HCT116 (cell line): Measurements from ENCODE around the gene ACSM4. TPM values are rescaled to one million over a fixed set of nuclear protein-coding genes. Genes with fewer than 3 reads are reported as not detected.

Experiments
- ATAC-seq: fragments of 200-7000 bp; cut with Tn5 transposase; 2 replicates; pipeline ENCODE4 v1.9.1; 2020; ENCODE audit warnings: mild to moderate bottlenecking, moderate library complexity
- BruUV-seq: library from RNA; stranded (reverse); fragments of 400-500 nt; replicated peaks from 2 replicates; lab custom pipeline; 2021; lab: Mats Ljungman, UMichigan
- CTCF ChIA-PET: fragments of 300-600 bp; sonication (Branson Sonifier 250); formaldehyde crosslinking; loops from one replicate; lab custom pipeline; 2021; ENCODE audit warnings: antibody characterized with exemption; lab: Charles Lee
- POLR2A ChIA-PET: fragments of 300-600, 350-600 bp; sonication (Branson Sonifier 250); formaldehyde crosslinking; loops from one replicate; lab custom pipeline; 2021; ENCODE audit warnings: antibody characterized with exemption; lab: Charles Lee
- RAD21 ChIA-PET, 2 experiments: fragments of 300-600 bp; sonication (Branson Sonifier 250); formaldehyde crosslinking; loops; one replicate each; lab custom pipeline; 2023; ENCODE audit warnings: low total read pairs in 2 of 2; ENCODE audit not compliant: uncharacterized antibody in 2 of 2, unreplicated experiment in 2 of 2, low non-redundant PET in 1 of 2; lab: Charles Lee
- DNase-seq: peaks from one replicate; pipeline ENCODE4 v3.0.0-alpha.2; 2010; ENCODE audit warnings: low read depth, low spot score
- H2AFZ ChIP-seq: fragments of 200-600 bp; shearing (Covaris generic), sonication (generic); 2 replicates; pipeline ENCODE4 v1.6.1; 2017; ENCODE audit warnings: low read depth, mixed run types, mixed read lengths, antibody characterized with exemption, low read length; ENCODE audit not compliant: poor library complexity, severe bottlenecking
- H3K27ac ChIP-seq: 2 replicates; pipeline ENCODE4 v1.5.1; 2012; ENCODE audit warnings: low read depth, low read length
- H3K27me3 ChIP-seq: fragments of 200-600 bp; sonication (generic); 2 replicates; pipeline ENCODE4 v1.6.1; 2016; ENCODE audit warnings: mixed run types, low read length, mixed read lengths; ENCODE audit not compliant: insufficient read depth
- H3K36me3 ChIP-seq, 2 experiments: fragments of 200-500 bp in 1 of 2; fragments of 200-600 bp in 1 of 2; sonication (Bioruptor generic) in 1 of 2; sonication (generic) in 1 of 2; 2 replicates each; pipeline versions ENCODE4 v1.5.1 to v1.6.1; 2014 to 2016; ENCODE audit warnings: low read length in 2 of 2, inconsistent platforms in 1 of 2, mixed read lengths in 1 of 2, mixed run types in 1 of 2; ENCODE audit not compliant: insufficient read depth in 2 of 2, control insufficient read depth in 1 of 2
- H3K4me1 ChIP-seq, 2 experiments: fragments of 200-600 bp in 1 of 2; sonication (generic) in 1 of 2; 2 replicates each; pipeline versions ENCODE4 v1.5.1 to v1.6.1; 2012 to 2017; ENCODE audit warnings: low read length in 2 of 2, inconsistent platforms in 1 of 2, mild to moderate bottlenecking in 1 of 2, mixed read lengths in 1 of 2, mixed run types in 1 of 2, moderate library complexity in 1 of 2; ENCODE audit not compliant: insufficient read depth in 2 of 2, control insufficient read depth in 1 of 2
- H3K4me2 ChIP-seq: fragments of 200-600 bp; sonication (generic); 2 replicates; pipeline ENCODE4 v1.6.1; 2017; ENCODE audit warnings: mixed run types, low read length, mixed read lengths
- H3K4me3 ChIP-seq, 2 experiments: fragments of 200-600 bp in 1 of 2; sonication (generic) in 1 of 2; replicated peaks in 1 of 2; 2 replicates each; pipeline ENCODE4 v1.5.1; 2011 to 2016; ENCODE audit warnings: low read length in 2 of 2, control low read depth in 1 of 2, low read depth in 1 of 2, mild to moderate bottlenecking in 1 of 2, mixed read lengths in 1 of 2, mixed run types in 1 of 2
- H3K79me2 ChIP-seq: fragments of 200-600 bp; sonication (generic); 2 replicates; pipeline ENCODE4 v1.6.1; 2017; ENCODE audit warnings: mild to moderate bottlenecking, mixed run types, low read length, moderate library complexity, mixed read lengths; ENCODE audit not compliant: insufficient read depth
- H3K9ac ChIP-seq: fragments of 200-600 bp; sonication (generic); 2 replicates; pipeline ENCODE4 v1.6.1; 2016; ENCODE audit warnings: low read length, mixed read lengths
- H3K9me2 ChIP-seq: fragments of 200-600 bp; sonication (generic), shearing (Covaris generic); 2 replicates; pipeline ENCODE4 v1.6.1; 2017; ENCODE audit warnings: mixed run types, mild to moderate bottlenecking, moderate library complexity; ENCODE audit not compliant: insufficient read depth
- H3K9me3 ChIP-seq, 2 experiments: fragments of 200-500 bp in 1 of 2; fragments of 200-600 bp in 1 of 2; sonication (Bioruptor generic) in 1 of 2; sonication (generic) in 1 of 2; 2 replicates each; pipeline ENCODE4 v1.6.1; 2014 to 2017; ENCODE audit warnings: low read length in 2 of 2, mixed read lengths in 2 of 2, inconsistent platforms in 1 of 2, low read depth in 1 of 2, mild to moderate bottlenecking in 1 of 2, mixed run types in 1 of 2, moderate library complexity in 1 of 2; ENCODE audit not compliant: control insufficient read depth in 1 of 2, insufficient read depth in 1 of 2
- H4K20me1 ChIP-seq: fragments of 200-600 bp; sonication (generic), shearing (Covaris generic); 2 replicates; pipeline ENCODE4 v1.6.1; 2017; ENCODE audit warnings: mixed run types, mild to moderate bottlenecking, moderate library complexity; ENCODE audit not compliant: insufficient read depth
- ATF3 ChIP-seq: IDR thresholded peaks from 2 replicates; pipeline ENCODE4 v1.6.1; 2012
- CBX3 ChIP-seq: IDR thresholded peaks from 2 replicates; pipeline ENCODE4 v1.6.1; 2012; ENCODE audit warnings: low read depth
- CEBPB ChIP-seq: IDR thresholded peaks from 2 replicates; pipeline ENCODE4 v1.6.1; 2012; ENCODE audit warnings: low read depth
- CTCF ChIP-seq, 3 experiments: fragments of 200-600 bp in 1 of 3; sonication (generic) in 1 of 3; IDR thresholded peaks in 2 of 3; conservative IDR thresholded peaks in 1 of 3; 2 replicates each; pipeline ENCODE4 v1.5.1; 2012 to 2017; ENCODE audit warnings: low read depth in 2 of 3, low read length in 2 of 3, antibody characterized with exemption in 1 of 3, borderline replicate concordance in 1 of 3, control low read depth in 1 of 3, mild to moderate bottlenecking in 1 of 3, mixed read lengths in 1 of 3, mixed run types in 1 of 3, moderate library complexity in 1 of 3; ENCODE audit not compliant: insufficient read depth in 1 of 3
- EGR1 ChIP-seq: IDR thresholded peaks from 2 replicates; pipeline ENCODE4 v1.6.1; 2012; ENCODE audit warnings: low read depth
- ELF1 ChIP-seq: IDR thresholded peaks from 2 replicates; pipeline ENCODE4 v1.6.1; 2012; ENCODE audit warnings: low read depth, borderline replicate concordance
- EZH2 ChIP-seq: fragments of 200-600 bp; sonication (generic); IDR thresholded peaks from 2 replicates; pipeline ENCODE4 v1.6.1; 2017; ENCODE audit warnings: antibody characterized with exemption, mixed run types
- EZH2phosphoT487 ChIP-seq: fragments of 200-600 bp; IDR thresholded peaks from 2 replicates; pipeline ENCODE4 v1.6.1; 2018; ENCODE audit warnings: antibody characterized with exemption, borderline replicate concordance
- FOSL1 ChIP-seq: IDR thresholded peaks from 2 replicates; pipeline ENCODE4 v1.6.1; 2012; ENCODE audit warnings: low read depth
- JUND ChIP-seq: IDR thresholded peaks from 2 replicates; pipeline ENCODE4 v1.6.1; 2012
- MAX ChIP-seq: IDR thresholded peaks from 2 replicates; pipeline ENCODE4 v1.6.1; 2012
- POLR2AphosphoS5 ChIP-seq: IDR thresholded peaks from 2 replicates; pipeline ENCODE4 v1.6.1; 2011; ENCODE audit warnings: mild to moderate bottlenecking, low read depth, low read length, moderate library complexity
- RAD21 ChIP-seq: IDR thresholded peaks from 2 replicates; pipeline ENCODE4 v1.6.1; 2012; ENCODE audit warnings: low read depth, mild to moderate bottlenecking
- REST ChIP-seq: IDR thresholded peaks from 2 replicates; pipeline ENCODE4 v1.6.1; 2012; ENCODE audit warnings: low read depth
- SIN3A ChIP-seq: IDR thresholded peaks from 2 replicates; pipeline ENCODE4 v1.6.1; 2012; ENCODE audit warnings: low read depth
- SP1 ChIP-seq: IDR thresholded peaks from 2 replicates; pipeline ENCODE4 v1.6.1; 2012; ENCODE audit warnings: low read depth
- SRF ChIP-seq: IDR thresholded peaks from 2 replicates; pipeline ENCODE4 v1.6.1; 2012; ENCODE audit warnings: low read depth
- YY1 ChIP-seq: IDR thresholded peaks from 2 replicates; pipeline ENCODE4 v1.6.1; 2011; ENCODE audit warnings: low read length, low read depth, moderate library complexity, mild to moderate bottlenecking; ENCODE audit not compliant: insufficient replicate concordance; ENCODE audit errors: extremely low read depth
- ZBTB33 ChIP-seq: IDR thresholded peaks from 2 replicates; pipeline ENCODE4 v1.6.1; 2011; ENCODE audit warnings: mild to moderate bottlenecking, low read length, moderate library complexity; ENCODE audit not compliant: insufficient replicate concordance; ENCODE audit errors: extremely low read depth
- ZFX ChIP-seq: fragments of 450-650 bp; IDR thresholded peaks from 2 replicates; pipeline ENCODE4 v1.6.1; 2017
- intact Hi-C: fragments of 100-400 bp; cut with micrococcal nuclease; formaldehyde crosslinking; loops from 2 replicates; pipeline ENCODE4 v1.10.0; 2022
- total RNA-seq: library from RNA; stranded (reverse); gene quantifications from one replicate; pipeline ENCODE4 v1.2.1, GENCODE V29; 2021; ENCODE audit not compliant: unreplicated experiment

The ACSM4 gene
- total RNA-seq, 1 experiment from 2014 or later, result not detected

- Histone ChIP-seq H3K4me2 (no peak overlapping the region), H3K79me2 (no peaks in the 10 kb centered on the region), H3K9ac (no peak overlapping the region), H3K9me3 (no peaks in the 10 kb centered on the region), H3K4me3 (no peak overlapping the region), H3K27ac (no peak overlapping the region), H2AFZ (no peak overlapping the region), H4K20me1 (no peaks in the 10 kb centered on the region), H3K27me3 (no peaks in the 10 kb centered on the region), H3K36me3 (no peaks in the 10 kb centered on the region), H3K4me1 (no peaks in the 10 kb centered on the region), H3K9me2 (no peaks in the 10 kb centered on the region)
- TF ChIP-seq ZBTB33 (no peak), ELF1 (no peak), POLR2AphosphoS5 (no peak), MAX (no peak), SP1 (no peak), EZH2 (no peak), EZH2phosphoT487 (no peak), REST (no peak), RAD21 (no peak), SRF (no peak), JUND (no peak), FOSL1 (no peak), EGR1 (no peak), CEBPB (no peak), CTCF (IDR thresholded peaks at IDR 0.05 in 2 of 3, conservative IDR thresholded peaks at IDR 0.05 in 1 of 3; ENCODE audit: borderline replicate concordance in 1 of 3, insufficient read depth in 1 of 3, low read depth in 2 of 3, low read length in 2 of 3) (no peak), SIN3A (no peak), ATF3 (no peak), ZFX (no peak), YY1 (no peak), CBX3 (no peak)
- ChIA-PET POLR2A (no interaction called here), RAD21 (no interaction called here), CTCF (no interaction called here)
- no TSS peak for BruUV-seq
- no peak for DNase-seq
- intact Hi-C loops, result no loop called here
- ATAC-seq, result no peak
Observed at GRCh38 chr12:7354529-7354928, 50.7 kb downstream of the ACSM4 start.
